Keratinocyte (primary cell): Measurements from ENCODE around the gene LST1.

Experiments used
- CTCF ChIP-seq, 3 experiments: IDR thresholded peaks in 1 of 3; conservative IDR thresholded peaks in 1 of 3; optimal IDR thresholded peaks in 1 of 3; 2 replicates in 2 of 3; 3 replicates in 1 of 3; pipeline versions ENCODE3 to v1.5.1; 2011; ENCODE audit warnings: low read length in 3 of 3, mild to moderate bottlenecking in 3 of 3, moderate library complexity in 2 of 3, control low read depth in 1 of 3, inconsistent platforms in 1 of 3; ENCODE audit not compliant: insufficient read depth in 2 of 3; ENCODE audit errors: extremely low read depth in 1 of 3
- EZH2 ChIP-seq: IDR thresholded peaks from one replicate; pipeline ENCODE4 v1.6.1; 2012; ENCODE audit warnings: inconsistent platforms, mild to moderate bottlenecking, low read length, moderate library complexity

DNA sequence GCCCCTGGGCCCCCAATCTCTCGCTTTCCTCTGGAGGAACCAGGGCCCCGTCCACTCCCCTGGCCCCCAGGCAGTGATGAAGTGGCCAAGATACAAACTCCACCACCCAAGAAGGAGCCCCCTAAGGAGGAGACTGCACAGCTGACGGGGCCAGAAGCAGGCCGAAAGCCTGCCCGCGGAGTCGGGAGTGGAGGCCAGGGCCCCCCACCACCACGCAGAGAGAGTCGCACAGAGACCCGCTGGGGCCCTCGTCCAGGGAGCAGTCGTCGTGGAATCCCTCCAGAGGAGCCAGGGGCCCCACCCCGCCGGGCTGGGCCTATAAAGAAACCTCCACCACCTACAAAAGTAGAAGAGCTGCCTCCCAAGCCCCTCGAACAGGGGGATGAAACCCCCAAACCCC, 45.1 kb downstream of the LST1 start:
- TF ChIP-seq CTCF (optimal IDR thresholded peaks at IDR 0.05 in 1 of 3, IDR thresholded peaks at IDR 0.05 in 1 of 3, conservative IDR thresholded peaks at IDR 0.05 in 1 of 3; ENCODE audit: extremely low read depth in 1 of 3, insufficient read depth in 2 of 3, low read length in 3 of 3) = no peak
- no peak for TF ChIP-seq EZH2
